Activated CD4-positive, alpha-beta T cell treated with anti-CD3 and anti-CD28 coated beads, Interleukin-2, amount 50 U/mL, for 48 hours (primary cell): ENCODE measurements around the gene RSKR.
"Not testable (repeated sequence)": the region's sequence is repeated elsewhere in the genome, so short reads cannot be mapped to it uniquely, and the experiment has no call there.

Source experiments
- DNase-seq, 2 experiments: peaks; one replicate each; pipeline ENCODE4 v3.0.0-alpha.2; 2020

The RSKR gene

GRCh38 chr17:28576758-28577465 lies 37.1 kb downstream of the RSKR start, which contains the start of gene ALDOC:
Gene ALDOC (minus strand): TSS chr17:28576895. CDS start chr17:28575532, 1,363 bp downstream.
- DNase-seq: peak; percentile 99

- DNase-seq: not testable (repeated sequence)
Measured at GRCh38 chr17:28576016-28576415, 38.0 kb downstream of the RSKR start.

DNA sequence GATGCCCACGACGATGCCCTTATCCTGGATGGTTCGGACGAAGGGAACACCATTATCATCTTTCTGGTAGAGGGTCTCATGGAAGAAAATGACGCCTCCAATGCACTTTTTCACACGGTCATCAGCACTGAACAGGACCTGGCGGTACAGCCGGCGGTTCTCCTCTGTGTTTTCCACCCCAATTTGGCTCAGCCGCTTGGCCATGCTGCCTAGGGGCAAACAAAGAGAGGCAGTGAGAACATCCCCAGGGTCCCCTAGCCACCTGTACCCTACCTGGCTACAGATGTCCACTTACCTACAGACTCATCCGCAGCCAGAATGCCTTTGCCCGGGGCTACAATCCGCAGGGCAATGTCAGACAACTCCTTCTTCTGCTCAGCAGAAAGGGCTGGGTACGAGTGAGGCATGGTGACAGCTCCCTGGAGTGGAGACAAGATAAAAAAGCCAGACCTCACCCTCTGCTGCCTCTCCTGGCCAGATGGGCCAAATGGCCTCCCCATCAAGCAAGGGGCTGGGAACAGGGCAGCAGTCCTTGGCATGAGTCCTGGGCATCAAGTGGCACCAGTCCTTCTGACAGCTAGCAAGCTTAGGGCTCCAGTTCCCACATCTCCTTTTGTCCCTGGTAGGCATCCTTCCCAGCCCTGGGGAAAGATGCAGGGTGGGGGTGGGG lies 38.7 kb downstream of the RSKR start:
- no peak for DNase-seq

GRCh38 chr17:28574526-28574925 lies 39.5 kb downstream of the RSKR start:
- no peak for DNase-seq

DNA sequence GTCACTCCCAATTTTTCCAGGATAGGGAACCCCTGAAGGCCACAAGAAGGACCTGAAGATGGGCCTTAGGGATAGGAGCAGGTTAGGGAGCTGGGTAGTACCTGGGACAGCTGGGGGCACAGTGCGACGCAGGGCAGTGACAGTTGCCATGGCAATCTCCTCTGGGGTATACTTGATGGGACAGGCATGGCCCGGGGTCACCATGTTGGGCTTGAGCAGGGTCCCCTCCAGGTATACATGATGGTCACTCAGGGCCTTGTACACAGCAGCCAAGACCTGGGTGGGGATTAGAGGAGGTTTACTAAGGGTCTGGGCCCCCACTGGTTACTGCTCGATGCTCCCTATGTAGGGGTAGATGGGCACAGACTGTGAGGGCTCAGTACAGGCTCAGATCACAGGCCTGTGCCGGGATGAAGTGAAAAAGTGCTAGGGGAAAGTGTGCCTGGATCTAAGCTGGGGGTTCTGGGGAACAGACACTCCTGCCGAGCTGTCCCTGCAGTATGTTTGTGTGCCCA lies 40.0 kb downstream of the RSKR start:
- no peak for DNase-seq

DNA sequence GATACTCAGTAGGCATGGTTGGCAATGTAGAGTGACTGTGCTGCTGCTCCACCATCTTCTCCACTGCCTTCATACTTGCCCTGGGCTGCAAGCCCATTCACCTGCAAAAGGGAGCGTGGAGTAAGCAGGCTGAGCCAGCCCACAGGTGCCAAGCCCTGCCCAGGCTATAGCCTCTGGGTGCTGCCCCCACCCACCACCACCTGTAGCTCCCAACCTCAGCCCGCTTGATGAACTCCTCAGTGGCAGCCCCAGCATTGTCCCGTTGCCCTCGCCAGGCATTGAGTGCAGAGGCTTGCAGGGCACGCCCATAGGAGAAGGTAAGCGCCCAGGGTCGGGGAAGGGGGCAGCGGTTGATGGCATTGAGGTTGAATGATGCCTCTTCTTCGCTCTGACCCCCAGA lies 40.5 kb downstream of the RSKR start:
- DNase-seq: no peak

DNA sequence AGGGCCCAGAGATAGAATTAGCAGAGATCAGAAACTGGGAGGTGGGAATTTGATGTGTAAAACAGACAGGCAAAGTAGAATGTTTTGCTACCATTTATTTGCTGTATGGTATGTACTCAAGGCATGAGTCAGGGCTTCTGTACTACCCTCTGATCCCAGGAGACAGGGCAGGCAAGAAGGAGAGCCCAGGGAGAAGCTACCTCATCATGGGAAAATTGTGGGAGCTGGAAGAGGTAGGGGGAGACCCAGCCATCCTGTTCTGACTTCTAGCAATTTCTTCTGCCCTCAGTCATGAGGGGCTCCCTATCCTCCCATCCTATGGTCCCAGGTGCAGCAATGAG lies 41.0 kb downstream of the RSKR start:
- no peak for DNase-seq

DNA sequence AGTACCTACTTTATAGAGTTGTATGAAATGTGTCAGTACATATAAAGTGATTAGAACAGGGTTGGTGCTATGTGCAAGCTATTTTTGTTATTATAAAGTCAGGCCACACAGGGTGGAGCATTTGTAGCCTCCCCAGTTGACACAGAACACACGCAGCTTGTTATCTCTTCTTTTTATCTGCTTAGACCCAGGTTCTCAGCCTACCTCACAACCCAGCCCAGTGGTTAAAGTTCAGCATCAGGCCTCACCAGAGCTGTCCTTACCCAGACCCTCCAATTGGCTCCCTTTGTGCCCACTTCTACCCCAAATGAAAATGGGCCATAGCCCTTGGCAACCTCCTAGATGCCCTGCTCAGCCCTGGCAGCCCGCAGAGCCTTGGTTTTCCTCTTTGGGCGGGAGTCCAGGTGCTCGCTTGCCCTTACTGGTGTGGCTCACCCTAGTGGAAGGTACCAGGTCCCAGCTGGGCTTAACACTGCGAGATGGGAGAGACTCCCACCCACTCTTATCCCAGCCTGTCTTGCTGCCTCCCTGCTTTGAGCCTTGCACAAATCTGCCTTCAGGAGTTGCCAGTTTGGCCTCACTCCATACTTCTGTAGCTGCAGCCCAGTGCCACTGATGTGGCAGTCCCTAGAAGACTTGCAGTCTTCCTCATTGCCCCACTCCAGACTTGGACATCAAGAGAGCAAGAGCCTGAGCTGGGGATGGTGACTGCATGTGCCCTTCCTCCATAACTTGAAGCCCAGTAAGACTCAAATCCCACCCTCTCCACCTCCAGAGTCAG lies 41.5 kb downstream of the RSKR start:
- DNase-seq: no peak

GRCh38 chr17:28571361-28572122 lies 42.4 kb downstream of the RSKR start, which contains the start of gene PIGS:
Gene PIGS (minus strand): TSS chr17:28571524. CDS start chr17:28571496, 28 bp downstream.
- peak; percentile 95 to 96 for DNase-seq

- peak; percentile 53 to 63 for DNase-seq
Measured at GRCh38 chr17:28570716-28571360, 43.1 kb downstream of the RSKR start.

- DNase-seq: no peak
Measured at GRCh38 chr17:28569446-28569845, 44.5 kb downstream of the RSKR start.

DNA sequence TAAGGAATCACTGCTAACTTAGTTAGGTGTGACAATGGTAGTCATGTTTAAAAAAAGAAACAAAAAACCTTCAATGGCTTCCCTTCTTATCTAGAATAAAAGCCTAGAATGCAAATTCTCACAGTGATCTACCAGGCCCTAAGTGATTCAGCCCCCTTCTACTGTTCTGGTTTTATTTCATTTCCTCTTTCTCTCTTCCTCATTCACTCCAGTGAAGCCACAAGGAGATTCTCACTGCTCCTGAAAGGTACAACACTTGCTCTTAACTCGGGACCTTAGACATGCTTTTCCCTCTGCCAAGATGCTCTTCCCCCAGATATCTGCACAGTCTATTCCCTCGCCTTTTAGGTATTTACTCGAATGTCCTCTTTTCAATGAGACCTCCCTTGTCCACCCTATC lies 46.4 kb downstream of the RSKR start:
- no peak for DNase-seq

GRCh38 chr17:28563475-28563874 lies 50.5 kb downstream of the RSKR start:
- no peak for DNase-seq
